RWPE2 (cell line): Measurements from ENCODE around the gene RGS17.

Experiments used
- ATAC-seq: fragments of 200-7000 bp; cut with Tn5 transposase; 3 replicates; pipeline ENCODE4 v1.9.1; 2021; ENCODE audit warnings: low read depth
- DNase-seq: peaks from one replicate; pipeline ENCODE4 v3.0.0-alpha.2; 2020; ENCODE audit warnings: low spot score
- H3K27ac ChIP-seq: fragments of 450-650 bp; 2 replicates; pipeline ENCODE4 v1.5.1; 2017; ENCODE audit warnings: mild to moderate bottlenecking; ENCODE audit not compliant: poor library complexity, severe bottlenecking
- H3K27me3 ChIP-seq: fragments of 250-450 bp; sonication (Bioruptor Pico); 2 replicates; pipeline ENCODE4 v1.5.1; 2021; ENCODE audit warnings: mild to moderate bottlenecking, moderate library complexity; ENCODE audit not compliant: insufficient read depth, poor library complexity, severe bottlenecking
- H3K36me3 ChIP-seq: fragments of 250-450 bp; sonication (Bioruptor Pico); 2 replicates; pipeline ENCODE4 v1.5.1; 2020; ENCODE audit warnings: low read depth, mild to moderate bottlenecking, moderate library complexity
- H3K4me1 ChIP-seq: fragments of 250-450 bp; sonication (Bioruptor Pico); 2 replicates; pipeline ENCODE4 v1.5.1; 2021; ENCODE audit warnings: mild to moderate bottlenecking, moderate library complexity; ENCODE audit not compliant: insufficient read depth, poor library complexity, severe bottlenecking
- H3K4me3 ChIP-seq: fragments of 250-450 bp; sonication (Bioruptor Pico); 2 replicates; pipeline ENCODE4 v1.5.1; 2021; ENCODE audit warnings: mild to moderate bottlenecking, moderate library complexity; ENCODE audit not compliant: severe bottlenecking
- H3K9me3 ChIP-seq: fragments of 250-450 bp; sonication (Bioruptor Pico); 2 replicates; pipeline ENCODE4 v1.5.1; 2021; ENCODE audit warnings: mild to moderate bottlenecking, moderate library complexity; ENCODE audit not compliant: severe bottlenecking
- TF ChIP-seq, protein P1 (sequence below): fragments of 450-650 bp; IDR thresholded peaks from one replicate; pipeline ENCODE4 v1.5.1; 2017; ENCODE audit warnings: mild to moderate bottlenecking, moderate library complexity; ENCODE audit not compliant: poor library complexity, severe bottlenecking

Gene RGS17

DNA sequence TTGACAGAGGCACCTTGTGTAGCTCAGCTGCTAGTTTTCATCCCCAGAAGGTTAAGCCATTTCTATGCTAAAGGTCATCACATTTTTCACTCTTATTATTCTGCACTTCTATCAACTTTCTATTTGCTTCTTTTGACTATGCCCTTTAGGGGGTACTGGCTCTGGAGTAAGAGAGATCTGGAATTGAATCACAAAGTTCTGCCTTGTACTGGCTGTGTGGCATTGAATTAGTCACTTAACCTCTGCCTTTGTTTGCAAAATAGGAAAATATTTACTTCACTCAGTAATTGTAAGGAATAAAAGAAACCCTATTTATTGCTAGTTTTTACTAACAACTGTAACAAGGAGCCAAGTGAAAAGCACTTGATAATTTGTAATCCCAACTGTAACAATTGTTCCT, 71.8 kb downstream of the RGS17 start:
- H3K4me1 ChIP-seq, result peaks cover 17% of the 10 kb centered on the region
- H3K36me3 ChIP-seq, result no peaks in the 10 kb centered on the region
- no peak overlapping the region for H3K4me3 ChIP-seq
- no peak for DNase-seq
- TF ChIP-seq, protein P1, sequence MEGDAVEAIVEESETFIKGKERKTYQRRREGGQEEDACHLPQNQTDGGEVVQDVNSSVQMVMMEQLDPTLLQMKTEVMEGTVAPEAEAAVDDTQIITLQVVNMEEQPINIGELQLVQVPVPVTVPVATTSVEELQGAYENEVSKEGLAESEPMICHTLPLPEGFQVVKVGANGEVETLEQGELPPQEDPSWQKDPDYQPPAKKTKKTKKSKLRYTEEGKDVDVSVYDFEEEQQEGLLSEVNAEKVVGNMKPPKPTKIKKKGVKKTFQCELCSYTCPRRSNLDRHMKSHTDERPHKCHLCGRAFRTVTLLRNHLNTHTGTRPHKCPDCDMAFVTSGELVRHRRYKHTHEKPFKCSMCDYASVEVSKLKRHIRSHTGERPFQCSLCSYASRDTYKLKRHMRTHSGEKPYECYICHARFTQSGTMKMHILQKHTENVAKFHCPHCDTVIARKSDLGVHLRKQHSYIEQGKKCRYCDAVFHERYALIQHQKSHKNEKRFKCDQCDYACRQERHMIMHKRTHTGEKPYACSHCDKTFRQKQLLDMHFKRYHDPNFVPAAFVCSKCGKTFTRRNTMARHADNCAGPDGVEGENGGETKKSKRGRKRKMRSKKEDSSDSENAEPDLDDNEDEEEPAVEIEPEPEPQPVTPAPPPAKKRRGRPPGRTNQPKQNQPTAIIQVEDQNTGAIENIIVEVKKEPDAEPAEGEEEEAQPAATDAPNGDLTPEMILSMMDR, result no peak
- H3K27ac ChIP-seq, result no peak overlapping the region
- no peak for ATAC-seq
- H3K27me3 ChIP-seq, result no peaks in the 10 kb centered on the region
- peaks cover 1% of the 10 kb centered on the region for H3K9me3 ChIP-seq

DNA sequence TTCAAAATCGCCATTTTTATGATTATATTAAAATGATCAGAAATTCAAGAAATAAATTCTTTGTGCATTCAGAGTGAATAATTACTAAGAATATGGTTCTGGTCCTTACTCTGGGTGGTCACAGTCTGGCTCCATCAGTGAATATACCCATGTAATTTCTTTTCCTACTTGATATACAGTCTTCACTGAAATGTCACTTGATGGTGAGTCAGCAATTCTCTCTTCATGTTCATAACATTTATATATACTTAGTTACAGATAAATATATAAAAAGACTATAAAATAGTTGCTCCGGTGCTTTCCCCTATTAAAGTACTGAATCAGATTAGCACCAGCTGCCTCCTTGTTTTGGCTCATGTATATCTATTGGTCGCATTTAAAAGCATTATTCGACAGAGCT, 72.2 kb downstream of the RGS17 start:
- Histone ChIP-seq H3K27ac (peak overlapping the region; percentile 6), H3K36me3 (no peaks in the 10 kb centered on the region), H3K9me3 (peaks cover 1% of the 10 kb centered on the region), H3K27me3 (no peaks in the 10 kb centered on the region), H3K4me3 (no peak overlapping the region), H3K4me1 (peaks cover 17% of the 10 kb centered on the region)
- DNase-seq, result no peak
- TF ChIP-seq, protein P1, result no peak
- no peak for ATAC-seq

GRCh38 chr6:153058291-153058690, 72.8 kb downstream of the RGS17 start:
- ATAC-seq (peak; percentile 56; the same call in 1 of the 3 replicates), DNase-seq (no peak)

GRCh38 chr6:153056308-153056707, 74.8 kb downstream of the RGS17 start:
- Histone ChIP-seq H3K4me3 (no peak overlapping the region), H3K27me3 (no peaks in the 10 kb centered on the region), H3K36me3 (no peaks in the 10 kb centered on the region), H3K4me1 (peaks cover 17% of the 10 kb centered on the region), H3K9me3 (peaks cover 3% of the 10 kb centered on the region), H3K27ac (no peak overlapping the region)
- no peak for DNase-seq
- peak; percentile 68 for ATAC-seq
- TF ChIP-seq, protein P1, result no peak

More at GRCh38 chr6:153058291-153058690, 72.8 kb downstream of the RGS17 start:
- Histone ChIP-seq H3K4me1 (peaks cover 17% of the 10 kb centered on the region), H3K27ac (peak overlapping the region; percentile 6), H3K36me3 (no peaks in the 10 kb centered on the region), H3K9me3 (no peaks in the 10 kb centered on the region), H3K4me3 (no peak overlapping the region), H3K27me3 (no peaks in the 10 kb centered on the region)
- TF ChIP-seq, protein P1, result no peak

DNA sequence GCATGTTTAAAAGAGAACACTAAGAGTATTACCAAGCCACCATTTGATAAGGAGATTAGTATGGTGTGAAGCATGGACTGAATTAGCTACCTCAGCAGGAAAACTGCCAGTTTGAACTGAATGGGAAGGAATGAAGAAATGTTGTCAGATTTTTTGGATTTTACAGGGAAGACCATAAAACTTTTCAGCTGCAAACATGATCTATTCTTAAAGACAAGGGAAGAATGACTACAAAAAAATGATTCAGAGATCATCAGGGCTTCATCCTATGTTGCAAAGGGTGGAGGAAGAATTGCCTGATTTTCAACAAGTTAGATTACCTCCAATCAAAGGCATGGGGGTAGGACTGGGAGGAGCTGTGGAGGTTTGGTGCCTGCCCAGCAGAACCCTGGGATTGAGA, 79.3 kb downstream of the RGS17 start:
- no peak for ATAC-seq
- TF ChIP-seq, protein P1, result no peak
- Histone ChIP-seq H3K9me3 (peaks cover 3% of the 10 kb centered on the region), H3K4me3 (no peak overlapping the region), H3K4me1 (peaks cover 18% of the 10 kb centered on the region), H3K27me3 (no peaks in the 10 kb centered on the region), H3K27ac (no peak overlapping the region), H3K36me3 (peaks cover 4% of the 10 kb centered on the region; the same call in 1 of the 2 replicates)
- DNase-seq, result no peak
